RKO (cell line): ENCODE data around the gene SLC27A2.

Source experiments
- DNase-seq: peaks from one replicate; pipeline ENCODE4 v3.0.0-alpha.2; 2016; ENCODE audit warnings: low spot score

SLC27A2 gene

GRCh38 chr15:50241684-50242450 is 59.9 kb downstream of the SLC27A2 start:
- DNase-seq = peak; percentile 28

GRCh38 chr15:50244153-50244552 is 62.2 kb downstream of the SLC27A2 start:
- no peak for DNase-seq

GRCh38 chr15:50244959-50245624 is 63.1 kb downstream of the SLC27A2 start:
- DNase-seq = no peak

- no peak for DNase-seq
These were observed 64.6 kb downstream of the SLC27A2 start for GRCh38 chr15:50246631-50247030.

GRCh38 chr15:50247819-50248655 is 66.0 kb downstream of the SLC27A2 start:
- DNase-seq = no peak

- DNase-seq = no peak
These were observed 67.1 kb downstream of the SLC27A2 start for GRCh38 chr15:50248994-50249582.

- no peak for DNase-seq
These were observed 67.7 kb downstream of the SLC27A2 start for GRCh38 chr15:50249704-50250103.

- DNase-seq = no peak
These were observed 68.9 kb downstream of the SLC27A2 start for GRCh38 chr15:50250760-50251394.

- no peak for DNase-seq
These were observed 69.7 kb downstream of the SLC27A2 start for GRCh38 chr15:50251638-50252182.

GRCh38 chr15:50252556-50252955 is 70.6 kb downstream of the SLC27A2 start:
- no peak for DNase-seq

GRCh38 chr15:50256188-50257041 is 74.4 kb downstream of the SLC27A2 start:
- no peak for DNase-seq

GRCh38 chr15:50257332-50257731 is 75.3 kb downstream of the SLC27A2 start:
- DNase-seq = no peak

- DNase-seq = no peak
These were observed 75.9 kb downstream of the SLC27A2 start for GRCh38 chr15:50257924-50258323.

- no peak for DNase-seq
These were observed 77.3 kb downstream of the SLC27A2 start for GRCh38 chr15:50259276-50259675.

- DNase-seq = no peak
These were observed 79.0 kb downstream of the SLC27A2 start for GRCh38 chr15:50260969-50261496.

GRCh38 chr15:50261981-50262380 is 80.0 kb downstream of the SLC27A2 start:
- DNase-seq = no peak

GRCh38 chr15:50262533-50262932 is 80.5 kb downstream of the SLC27A2 start:
- DNase-seq = no peak

- DNase-seq = no peak
These were observed 83.6 kb downstream of the SLC27A2 start, which contains the start of gene HDC for GRCh38 chr15:50265620-50266019. Gene HDC, minus strand, starts transcription at chr15:50265726. Its CDS starts 103 bp downstream, at chr15:50265623.

- no peak for DNase-seq
These were observed 85.6 kb downstream of the SLC27A2 start for GRCh38 chr15:50267577-50267976.

- DNase-seq = no peak
These were observed 93.1 kb downstream of the SLC27A2 start for GRCh38 chr15:50275091-50275490.
